Omental fat pad (tissue), 4 donors: ENCODE data around the gene CNMD. TPM values are rescaled to one million over a fixed set of nuclear protein-coding genes. Genes with fewer than 3 reads are reported as not detected.
"Not testable (repeated sequence)": the region's sequence is repeated elsewhere in the genome, so short reads cannot be mapped to it uniquely, and the experiment has no call there.

Experiments
- ATAC-seq: fragments of 150-250 bp; one replicate; pipeline ENCODE4 v1.9.1; 2016; ENCODE audit warnings: mild to moderate bottlenecking, moderate library complexity; ENCODE audit not compliant: low FRiP score
- DNase-seq: peaks from one replicate; pipeline ENCODE4 v3.0.0-alpha.2; 2019; ENCODE audit warnings: low spot score
- CTCF ChIP-seq, 3 donors: fragments of 450-650 bp; IDR thresholded peaks; one replicate each; pipeline ENCODE4 v1.5.1; 2016 to 2017; ENCODE audit warnings: antibody characterized with exemption in 3 of 3, mild to moderate bottlenecking in 3 of 3, moderate library complexity in 2 of 3
- total RNA-seq, 4 donors: library from RNA; depleted of rRNA; stranded (reverse); fragments of >200 nt; gene quantifications; one replicate each; pipeline ENCODE4 v1.1.0, GENCODE V29; 2016

Gene CNMD
- total RNA-seq, 4 donors from 2014 or later: not detected

DNA sequence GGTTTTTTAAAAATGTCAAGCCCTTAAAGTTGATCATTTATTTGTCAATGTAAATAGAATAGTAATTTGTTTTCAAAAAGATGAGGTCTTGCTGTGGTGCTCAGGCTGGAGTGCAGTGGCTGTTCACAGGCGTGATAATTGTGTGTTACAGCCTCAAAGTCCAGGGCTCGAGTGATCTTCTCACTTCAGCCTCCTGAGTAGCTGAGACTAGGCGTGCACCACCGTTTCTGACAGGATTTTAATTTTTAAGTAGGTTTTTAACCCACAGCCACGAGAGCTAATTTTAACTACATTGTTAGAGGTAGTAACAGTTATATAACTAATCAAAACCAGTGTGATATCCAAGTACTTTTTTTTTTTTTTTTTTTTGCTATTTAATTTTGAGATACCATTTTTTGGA is 43.1 kb downstream of the CNMD start:
- DNase-seq: no peak
- no peak for ATAC-seq
- TF ChIP-seq CTCF (IDR thresholded peaks at IDR 0.05): no peak

- no peak for DNase-seq
- ATAC-seq: no peak
- TF ChIP-seq CTCF (IDR thresholded peaks at IDR 0.05): no peak
Measured at GRCh38 chr13:52695856-52696255, 43.8 kb downstream of the CNMD start.

DNA sequence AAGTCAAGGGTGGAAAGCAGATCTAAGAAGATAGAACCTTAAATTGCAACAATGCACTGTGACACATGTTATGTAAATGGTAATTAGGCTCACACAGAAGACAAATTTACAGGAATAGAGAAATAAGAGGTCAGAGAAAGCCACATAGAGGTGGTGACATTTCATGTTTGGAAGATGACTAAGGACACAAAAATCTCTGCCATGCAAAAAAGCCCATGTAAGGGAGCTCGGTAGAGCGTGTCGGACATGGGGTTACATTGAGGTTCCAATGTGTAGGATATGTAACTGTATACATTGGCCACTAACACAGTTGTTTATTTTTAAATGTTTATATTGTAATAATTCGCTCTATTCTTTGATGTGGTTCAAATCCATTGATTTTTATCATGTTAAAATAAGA is 53.2 kb downstream of the CNMD start:
- no peak for DNase-seq
- ATAC-seq: no peak
- no peak for TF ChIP-seq CTCF (IDR thresholded peaks at IDR 0.05)

DNA sequence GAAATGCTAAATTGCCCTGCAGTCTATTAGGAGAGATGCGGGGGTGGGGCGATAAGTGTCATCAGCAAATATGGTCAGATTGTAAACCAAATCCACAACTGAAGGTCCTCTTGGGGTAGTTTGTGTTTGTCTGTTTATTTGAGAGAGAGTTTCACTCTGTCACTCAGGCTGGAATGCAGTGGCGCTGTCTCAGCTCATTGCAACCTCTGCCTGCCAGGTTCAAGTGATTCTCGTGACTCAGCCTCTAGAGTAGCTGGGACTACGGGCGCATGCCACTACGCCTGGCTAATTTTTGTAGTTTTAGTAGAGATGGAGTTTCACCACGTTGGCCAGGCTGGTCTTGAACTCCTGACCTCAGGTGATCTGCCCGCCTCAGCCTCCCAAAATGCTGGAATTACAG is 53.8 kb downstream of the CNMD start:
- not testable (repeated sequence) for ATAC-seq, DNase-seq

DNA sequence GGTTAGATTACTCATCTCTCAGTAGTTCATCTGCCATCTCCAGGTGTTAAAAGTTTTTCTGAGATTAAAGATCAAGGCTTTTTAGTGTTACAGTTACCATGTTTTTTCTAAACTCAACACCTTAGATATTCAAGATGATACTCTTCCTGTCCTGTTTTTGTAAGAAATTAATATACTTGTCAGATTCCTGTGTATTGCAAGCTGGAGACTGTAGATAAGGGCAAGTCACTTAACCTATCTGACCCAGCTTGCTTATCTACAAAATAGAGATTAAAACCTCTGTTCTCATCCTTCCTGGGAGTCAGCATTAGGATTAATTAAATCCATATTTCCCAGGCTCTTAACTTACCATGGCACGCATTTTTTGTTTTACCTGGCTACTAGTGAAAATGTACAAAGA is 61.8 kb downstream of the CNMD start:
- ATAC-seq: no peak
- DNase-seq: no peak
- TF ChIP-seq CTCF (IDR thresholded peaks at IDR 0.05): no peak

DNA sequence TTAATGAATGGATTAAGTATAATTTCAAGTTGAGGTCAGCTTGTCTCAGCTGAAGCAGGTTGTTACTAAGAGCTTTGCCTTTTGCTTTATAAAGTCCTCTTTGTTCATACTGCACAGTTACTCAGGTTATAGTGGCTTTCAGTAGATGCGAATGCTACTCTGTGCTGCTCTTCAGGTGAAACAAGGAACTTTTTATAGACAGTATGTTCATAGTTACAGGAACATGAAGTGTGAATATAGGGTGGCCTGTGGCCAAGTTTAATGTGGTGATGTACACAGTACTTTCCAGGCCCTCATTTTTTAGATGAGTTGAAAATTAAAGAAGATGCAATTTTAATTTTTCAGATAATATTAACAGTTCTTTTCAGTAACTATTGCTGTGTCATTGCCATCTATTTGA is 66.2 kb downstream of the CNMD start:
- no peak for TF ChIP-seq CTCF (IDR thresholded peaks at IDR 0.05)
- no peak for DNase-seq
- no peak for ATAC-seq

- ATAC-seq (no peak), DNase-seq (no peak)
- TF ChIP-seq CTCF (IDR thresholded peaks at IDR 0.05): no peak
Measured at GRCh38 chr13:52670726-52671125, 68.9 kb downstream of the CNMD start.

DNA sequence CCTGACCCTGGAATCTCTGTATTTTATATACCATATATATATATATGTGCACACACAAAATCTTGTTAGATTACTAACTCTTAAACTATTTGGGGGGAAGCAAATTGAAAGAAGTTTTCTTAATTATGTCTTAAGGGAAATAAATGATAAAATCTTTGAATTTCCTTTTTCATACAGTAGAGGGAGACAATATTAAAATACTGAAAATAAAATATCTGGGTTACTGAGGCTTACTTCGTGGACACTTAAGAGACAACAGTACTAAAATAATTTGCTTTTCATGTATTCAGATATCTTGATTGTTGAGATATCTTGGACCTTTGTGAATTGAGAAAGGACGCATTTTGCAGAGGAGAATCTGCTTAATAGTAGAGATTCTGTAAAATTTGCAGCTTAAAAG is 69.9 kb downstream of the CNMD start:
- DNase-seq (no peak), ATAC-seq (no peak)
- TF ChIP-seq CTCF (IDR thresholded peaks at IDR 0.05): no peak
